SH-SY5Y (cell line): ENCODE measurements around the gene AMDHD1.

Experiments
- GATA2 ChIP-seq: IDR thresholded peaks from 2 replicates; pipeline ENCODE4 v1.6.1; 2011; ENCODE audit warnings: mild to moderate bottlenecking, low read depth, low read length
- GATA3 ChIP-seq: IDR thresholded peaks from 2 replicates; pipeline ENCODE4 v1.6.1; 2011; ENCODE audit warnings: low read depth, mild to moderate bottlenecking, low read length, moderate library complexity

GRCh38 chr12:96014943-96015599 is 71.9 kb downstream of the AMDHD1 start:
- no peak for TF ChIP-seq GATA2
- TF ChIP-seq GATA3 = no peak
